HG03558 (cell line): Measurements from ENCODE around the gene AFP.

Source experiments
- ATAC-seq: cut with Tn5 transposase; IDR thresholded peaks from one replicate; pipeline ENCODE4 v1.9.1; 2021; ENCODE audit warnings: moderate number of reproducible peaks; ENCODE audit not compliant: unreplicated experiment; ENCODE audit errors: extremely low read depth

The AFP gene

DNA sequence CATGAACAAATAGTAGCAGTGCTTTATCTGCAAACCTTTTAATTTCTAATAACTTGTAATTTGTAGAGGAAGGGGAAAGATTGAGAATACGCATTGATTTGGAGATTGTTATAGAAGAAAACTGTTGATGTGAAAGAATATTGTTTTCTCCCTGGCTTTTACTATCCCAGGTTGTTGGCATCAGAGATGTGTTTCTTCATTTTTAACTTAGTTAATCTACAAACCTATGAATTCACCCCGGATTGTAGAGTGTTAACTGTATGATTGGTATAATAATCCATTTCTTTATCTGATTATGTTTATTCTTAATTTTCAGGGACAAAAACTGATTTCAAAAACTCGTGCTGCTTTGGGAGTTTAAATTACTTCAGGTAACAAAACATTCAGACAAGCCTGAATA is 18.9 kb downstream of the AFP start:
- ATAC-seq, result no peak

DNA sequence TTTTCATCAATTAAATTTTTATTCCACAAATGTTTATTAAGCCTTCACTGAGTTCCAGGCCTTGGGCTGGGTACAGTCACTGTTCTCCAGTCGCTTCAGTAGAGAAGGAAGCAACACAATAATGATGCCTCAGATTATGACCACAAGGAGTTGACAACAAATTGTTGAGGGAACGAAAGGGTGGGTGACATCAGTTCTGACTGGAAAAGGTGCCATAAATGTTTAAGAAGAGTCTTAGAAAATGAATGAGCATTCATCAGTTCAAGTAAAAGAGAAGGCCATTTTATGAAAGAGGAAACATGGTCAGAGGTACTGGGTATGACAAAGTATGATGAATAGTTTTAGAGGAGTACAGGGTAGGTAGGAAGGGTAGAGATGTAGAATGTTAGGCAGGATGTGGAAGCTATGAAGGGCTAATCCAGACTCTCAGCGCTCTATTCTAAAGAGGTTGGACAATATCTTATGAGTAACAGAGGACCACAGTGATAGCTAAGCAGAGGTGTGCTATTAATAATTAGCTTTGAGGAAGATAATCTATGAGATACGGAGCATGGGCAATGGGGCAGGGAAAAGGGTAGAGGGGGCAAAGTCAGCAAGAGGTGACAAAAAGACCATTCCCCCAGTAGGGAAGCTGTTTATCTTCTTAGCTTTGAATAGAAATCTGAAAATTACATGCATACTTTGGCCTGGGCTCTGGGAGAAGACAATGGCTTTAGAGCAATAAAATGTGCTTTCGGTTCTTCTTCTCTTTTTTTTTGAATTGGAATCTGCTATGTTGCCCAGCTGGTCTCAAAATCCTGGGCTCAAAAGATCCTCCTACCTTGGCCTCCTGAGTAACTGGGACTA is 20.4 kb downstream of the AFP start:
- no peak for ATAC-seq

GRCh38 chr4:73458184-73459047 is 22.4 kb downstream of the AFP start:
- ATAC-seq, result no peak

DNA sequence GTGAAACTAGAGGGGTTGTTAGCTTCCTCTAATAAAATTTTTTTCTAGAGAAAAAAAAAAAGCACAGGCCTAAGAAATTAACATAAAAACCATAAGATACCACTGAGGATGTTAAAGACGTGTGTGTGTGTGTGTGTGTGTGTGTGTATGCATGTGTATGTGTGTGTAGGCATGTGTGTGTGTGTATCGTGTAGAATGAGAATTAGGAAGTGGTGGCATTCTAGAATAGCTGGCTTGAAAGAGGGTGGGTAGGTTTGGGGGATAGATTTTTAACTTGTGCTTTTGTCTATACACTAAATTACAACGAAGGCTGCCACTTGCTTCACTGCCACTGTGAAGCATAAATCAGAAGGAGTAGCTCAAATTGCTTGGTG is 23.0 kb downstream of the AFP start:
- no peak for ATAC-seq

- no peak for ATAC-seq
Measured at GRCh38 chr4:73460913-73461522, 25.0 kb downstream of the AFP start.

GRCh38 chr4:73468170-73468569 is 32.1 kb downstream of the AFP start:
- no peak for ATAC-seq

GRCh38 chr4:73470728-73471127 is 34.7 kb downstream of the AFP start:
- ATAC-seq, result no peak

- ATAC-seq, result no peak
Measured at GRCh38 chr4:73477176-73477575, 41.2 kb downstream of the AFP start.

GRCh38 chr4:73479323-73479722 is 43.3 kb downstream of the AFP start:
- ATAC-seq, result no peak

DNA sequence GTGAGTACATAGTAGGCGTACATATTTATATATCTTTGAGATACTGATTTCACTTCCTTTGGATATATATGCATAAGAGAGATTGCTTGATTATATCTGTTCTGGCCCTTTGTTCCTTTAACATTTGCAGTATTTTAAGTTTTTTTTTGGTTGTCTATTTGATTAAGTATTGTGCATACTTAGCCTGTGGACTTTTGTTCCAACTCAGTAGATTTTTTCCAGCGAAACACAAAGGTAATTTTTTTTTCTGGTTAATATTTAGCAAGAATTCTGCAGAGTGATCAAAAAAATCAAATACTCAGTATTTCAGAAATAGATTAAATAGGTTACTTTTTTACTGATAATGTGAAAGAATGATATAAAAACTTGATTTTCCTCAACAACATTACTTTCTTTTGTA is 45.3 kb downstream of the AFP start, which contains the start of gene AFM:
Gene AFM, plus strand, starts transcription at position 388 of the 400 bp plus-strand sequence. CDS start 31 bp downstream, outside the sequence.
- no peak for ATAC-seq

DNA sequence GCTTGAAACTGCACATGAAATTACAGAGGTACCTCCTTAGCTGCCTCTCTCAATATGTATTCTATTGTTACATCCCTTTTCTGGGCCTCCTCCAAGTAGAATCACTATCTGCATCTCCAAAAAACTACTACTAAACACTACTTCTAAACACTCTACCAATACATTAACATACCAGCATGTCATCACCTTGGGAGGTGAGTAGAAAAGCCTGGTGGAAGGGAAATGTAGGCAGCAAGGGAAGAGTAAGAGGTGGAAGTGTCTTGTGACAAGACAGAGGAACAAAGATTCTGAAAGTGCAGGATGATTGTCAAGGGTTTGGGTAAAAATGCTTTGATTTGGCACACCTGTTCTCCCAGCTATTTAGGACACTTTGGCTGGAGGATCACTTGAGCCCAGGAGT is 49.1 kb downstream of the AFP start:
- no peak for ATAC-seq

- ATAC-seq, result no peak
Measured at GRCh38 chr4:73485596-73485995, 49.6 kb downstream of the AFP start.

GRCh38 chr4:73486497-73486896 is 50.5 kb downstream of the AFP start:
- ATAC-seq, result no peak

GRCh38 chr4:73487233-73487632 is 51.2 kb downstream of the AFP start:
- ATAC-seq, result no peak

- ATAC-seq, result no peak
Measured at GRCh38 chr4:73499996-73500765, 64.2 kb downstream of the AFP start.

- ATAC-seq, result no peak
Measured at GRCh38 chr4:73501664-73502265, 65.7 kb downstream of the AFP start.

GRCh38 chr4:73505567-73505966 is 69.5 kb downstream of the AFP start:
- no peak for ATAC-seq
